ENCODE data around the gene MGAT1.

MGAT1 gene

DNA sequence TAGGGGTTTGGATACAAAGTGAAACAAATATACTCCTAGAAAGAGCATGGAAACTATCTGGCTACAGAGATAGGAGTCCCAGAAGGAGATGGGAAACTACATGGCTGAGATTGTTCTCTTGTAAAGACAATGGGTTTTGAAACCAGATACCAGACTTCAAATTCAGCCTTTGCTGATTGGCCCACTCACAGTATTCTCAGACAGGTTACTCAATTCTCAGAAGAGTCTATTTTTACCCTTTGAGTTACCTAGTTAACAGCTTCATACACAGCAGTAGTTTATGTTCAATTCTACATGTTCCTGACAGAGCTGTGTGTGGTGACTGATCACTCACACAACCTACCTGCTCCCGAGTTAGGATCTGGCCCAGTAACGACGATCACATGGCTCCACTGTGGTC lies 44.4 kb upstream of the MGAT1 start:
- H3K27ac ChIP-seq, result no peak overlapping the region
- H3K27me3 ChIP-seq (replicated peaks), result no peaks in the 10 kb centered on the region
- H3K36me3 ChIP-seq (replicated peaks), result peaks cover 37% of the 10 kb centered on the region
- in situ Hi-C loops (cut with HindIII; ENCODE audit: low pct_ligation_motif_present, low sequenced_read_pairs), result no loop called here
- TF ChIP-seq, protein P1, sequence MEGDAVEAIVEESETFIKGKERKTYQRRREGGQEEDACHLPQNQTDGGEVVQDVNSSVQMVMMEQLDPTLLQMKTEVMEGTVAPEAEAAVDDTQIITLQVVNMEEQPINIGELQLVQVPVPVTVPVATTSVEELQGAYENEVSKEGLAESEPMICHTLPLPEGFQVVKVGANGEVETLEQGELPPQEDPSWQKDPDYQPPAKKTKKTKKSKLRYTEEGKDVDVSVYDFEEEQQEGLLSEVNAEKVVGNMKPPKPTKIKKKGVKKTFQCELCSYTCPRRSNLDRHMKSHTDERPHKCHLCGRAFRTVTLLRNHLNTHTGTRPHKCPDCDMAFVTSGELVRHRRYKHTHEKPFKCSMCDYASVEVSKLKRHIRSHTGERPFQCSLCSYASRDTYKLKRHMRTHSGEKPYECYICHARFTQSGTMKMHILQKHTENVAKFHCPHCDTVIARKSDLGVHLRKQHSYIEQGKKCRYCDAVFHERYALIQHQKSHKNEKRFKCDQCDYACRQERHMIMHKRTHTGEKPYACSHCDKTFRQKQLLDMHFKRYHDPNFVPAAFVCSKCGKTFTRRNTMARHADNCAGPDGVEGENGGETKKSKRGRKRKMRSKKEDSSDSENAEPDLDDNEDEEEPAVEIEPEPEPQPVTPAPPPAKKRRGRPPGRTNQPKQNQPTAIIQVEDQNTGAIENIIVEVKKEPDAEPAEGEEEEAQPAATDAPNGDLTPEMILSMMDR (IDR thresholded peaks at IDR 0.05; ENCODE audit: low read depth, low read length, missing control alignments), result no peak
- no peak overlapping the region for H3K4me3 ChIP-seq (ENCODE audit: low read depth, low read length)
- no peak for DNase-seq

DNA sequence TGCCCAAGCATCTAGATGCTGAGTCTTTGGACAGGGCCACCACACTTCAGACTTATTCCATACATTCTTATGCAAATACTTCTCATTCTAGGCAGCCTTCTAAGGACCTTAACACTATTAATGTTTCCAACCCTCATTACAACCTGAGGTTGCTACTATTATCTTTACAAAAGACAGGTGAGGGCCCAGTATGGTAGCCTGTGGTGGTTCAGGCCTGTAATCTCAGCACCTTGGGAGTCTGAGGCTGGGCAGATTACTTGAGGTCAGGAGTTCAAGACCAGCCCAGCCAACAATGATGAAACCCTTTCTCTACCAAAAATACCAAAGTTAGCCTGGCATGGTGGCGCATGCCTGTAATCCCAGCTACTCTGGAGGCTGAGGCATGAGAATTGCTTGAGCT lies 42.3 kb upstream of the MGAT1 start:
- H3K36me3 ChIP-seq (replicated peaks), result peaks cover 16% of the 10 kb centered on the region
- H3K27me3 ChIP-seq (replicated peaks), result no peaks in the 10 kb centered on the region
- TF ChIP-seq, protein P1 (IDR thresholded peaks at IDR 0.05; ENCODE audit: low read depth, low read length, missing control alignments), result no peak
- no peak overlapping the region for H3K4me3 ChIP-seq (ENCODE audit: low read depth, low read length)
- no peak for DNase-seq
- in situ Hi-C loops (cut with HindIII; ENCODE audit: low pct_ligation_motif_present, low sequenced_read_pairs), result no loop called here
- H3K27ac ChIP-seq, result no peak overlapping the region

DNA sequence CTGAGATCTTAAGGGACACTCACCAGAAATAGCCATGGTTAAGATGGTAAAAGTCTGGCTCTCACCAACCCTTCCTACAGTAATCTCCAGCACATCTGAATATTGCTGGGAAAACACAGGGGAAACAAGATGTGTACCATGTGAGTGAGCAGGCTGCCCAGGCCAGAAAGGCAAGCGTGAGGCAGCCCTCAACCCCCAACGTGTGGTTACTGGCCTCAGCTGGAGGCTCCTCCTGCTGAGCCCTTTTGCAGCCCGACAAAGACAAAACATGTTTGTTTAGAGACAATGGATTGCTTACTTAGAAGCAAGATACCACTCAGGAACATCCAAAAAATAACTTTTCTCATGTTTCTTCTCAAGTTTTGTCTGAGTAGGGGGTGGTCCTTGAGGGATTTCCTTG lies 41.8 kb upstream of the MGAT1 start:
- in situ Hi-C loops (cut with HindIII; ENCODE audit: low pct_ligation_motif_present, low sequenced_read_pairs), result no loop called here
- TF ChIP-seq, protein P1 (IDR thresholded peaks at IDR 0.05; ENCODE audit: low read depth, low read length, missing control alignments), result no peak
- DNase-seq, result no peak

DNA sequence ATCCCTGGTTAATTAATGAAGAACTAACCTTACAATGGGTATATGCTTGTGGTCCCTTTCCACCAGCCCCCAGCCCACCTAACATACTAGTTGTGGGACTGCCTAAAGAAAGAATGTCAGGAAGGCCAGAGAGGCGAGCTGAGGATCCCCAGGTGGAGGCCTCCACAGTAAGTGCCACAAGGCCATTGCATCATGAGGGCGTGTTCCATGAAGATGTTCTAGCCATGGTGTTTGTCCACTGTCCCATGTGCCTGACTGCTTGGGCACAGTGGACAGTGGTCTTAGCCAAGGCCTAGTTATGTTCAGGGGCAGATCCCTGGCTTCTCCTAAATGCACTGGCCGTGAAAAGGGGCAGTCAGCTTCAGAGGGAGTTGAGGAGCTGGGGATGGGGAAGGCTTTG lies 37.3 kb upstream of the MGAT1 start:
- no peak for DNase-seq
- in situ Hi-C loops (cut with HindIII; ENCODE audit: low pct_ligation_motif_present, low sequenced_read_pairs), result no loop called here
- Histone ChIP-seq H3K27ac (no peak overlapping the region), H3K36me3 (replicated peaks) (no peaks in the 10 kb centered on the region), H3K27me3 (replicated peaks) (no peaks in the 10 kb centered on the region), H3K4me3 (ENCODE audit: low read depth, low read length) (no peak overlapping the region)
- TF ChIP-seq, protein P1 (IDR thresholded peaks at IDR 0.05; ENCODE audit: low read depth, low read length, missing control alignments), result no peak

More for the DNA sequence above, 41.8 kb upstream of the MGAT1 start:
- Histone ChIP-seq H3K27me3 (replicated peaks) (no peaks in the 10 kb centered on the region), H3K27ac (no peak overlapping the region), H3K4me3 (ENCODE audit: low read depth, low read length) (no peak overlapping the region), H3K36me3 (replicated peaks) (peaks cover 12% of the 10 kb centered on the region)

DNA sequence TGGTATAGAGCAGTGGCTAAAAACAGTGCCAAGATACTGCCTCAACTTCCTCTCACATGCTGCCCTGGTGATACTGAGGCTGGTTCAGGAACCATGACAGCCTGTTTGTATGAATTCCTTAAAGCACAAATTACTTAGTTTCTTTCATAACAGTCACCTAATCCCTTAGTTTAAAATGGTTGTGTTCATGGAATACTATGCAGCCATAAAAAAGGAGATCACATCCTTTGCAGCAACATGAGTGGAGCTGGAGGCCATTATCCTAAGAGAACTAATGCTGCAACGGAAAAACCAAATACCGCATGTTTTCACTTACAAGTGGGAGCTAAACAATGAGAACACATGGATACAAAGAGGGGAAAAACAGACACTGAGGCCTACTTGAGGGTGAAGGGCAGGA lies 36.6 kb upstream of the MGAT1 start:
- H3K27ac ChIP-seq, result no peak overlapping the region
- no peaks in the 10 kb centered on the region for H3K36me3 ChIP-seq (replicated peaks)
- in situ Hi-C loops (cut with HindIII; ENCODE audit: low pct_ligation_motif_present, low sequenced_read_pairs), result no loop called here
- H3K27me3 ChIP-seq (replicated peaks), result no peaks in the 10 kb centered on the region
- no peak for DNase-seq
- no peak overlapping the region for H3K4me3 ChIP-seq (ENCODE audit: low read depth, low read length)
- TF ChIP-seq, protein P1 (IDR thresholded peaks at IDR 0.05; ENCODE audit: low read depth, low read length, missing control alignments), result no peak

DNA sequence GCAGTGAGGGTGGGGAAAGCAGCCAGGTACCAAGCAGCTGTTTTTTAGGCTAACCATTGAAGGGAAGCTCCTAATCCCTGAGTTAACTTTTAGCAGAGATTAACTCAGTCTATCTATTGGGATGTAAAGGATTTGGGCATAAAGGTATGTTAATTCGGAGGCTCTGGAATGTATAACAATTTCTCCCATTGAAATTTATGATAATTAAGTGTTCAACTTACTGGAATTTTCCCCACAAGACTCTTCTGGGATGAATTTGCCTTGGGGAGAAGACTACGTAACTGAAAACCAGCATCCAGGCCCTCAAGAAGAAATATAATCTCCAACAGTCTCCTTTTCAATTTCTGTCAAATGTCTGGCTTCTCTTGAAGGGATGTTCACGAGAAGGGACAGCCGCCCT lies 34.9 kb upstream of the MGAT1 start:
- in situ Hi-C loops (cut with HindIII; ENCODE audit: low pct_ligation_motif_present, low sequenced_read_pairs), result no loop called here
- no peaks in the 10 kb centered on the region for H3K27me3 ChIP-seq (replicated peaks)
- H3K27ac ChIP-seq, result no peak overlapping the region
- no peak overlapping the region for H3K4me3 ChIP-seq (ENCODE audit: low read depth, low read length)
- no peak for DNase-seq
- H3K36me3 ChIP-seq (replicated peaks), result no peaks in the 10 kb centered on the region
- TF ChIP-seq, protein P1 (IDR thresholded peaks at IDR 0.05; ENCODE audit: low read depth, low read length, missing control alignments), result no peak
